Measurements from ENCODE around the gene EIF2B2. TPM values are rescaled to one million over a fixed set of nuclear protein-coding genes. Genes with fewer than 3 reads are reported as not detected.

The EIF2B2 gene
- total RNA-seq, 1 donor from 2014 or later: 34.8 TPM

GRCh38 chr14:74981833-74982232 lies 20.9 kb upstream of the EIF2B2 start:
- no peaks in the 10 kb centered on the region for H3K36me3 ChIP-seq
- intact Hi-C loops (cut with DNase I): no loop called here
- no peaks in the 10 kb centered on the region for H3K27me3 ChIP-seq
- no peak for ATAC-seq
- H3K4me1 ChIP-seq: peaks cover 6% of the 10 kb centered on the region
- no peak for DNase-seq
- no peak overlapping the region for H3K4me3 ChIP-seq
- H3K27ac ChIP-seq: no peak overlapping the region
- TF ChIP-seq, protein P1, sequence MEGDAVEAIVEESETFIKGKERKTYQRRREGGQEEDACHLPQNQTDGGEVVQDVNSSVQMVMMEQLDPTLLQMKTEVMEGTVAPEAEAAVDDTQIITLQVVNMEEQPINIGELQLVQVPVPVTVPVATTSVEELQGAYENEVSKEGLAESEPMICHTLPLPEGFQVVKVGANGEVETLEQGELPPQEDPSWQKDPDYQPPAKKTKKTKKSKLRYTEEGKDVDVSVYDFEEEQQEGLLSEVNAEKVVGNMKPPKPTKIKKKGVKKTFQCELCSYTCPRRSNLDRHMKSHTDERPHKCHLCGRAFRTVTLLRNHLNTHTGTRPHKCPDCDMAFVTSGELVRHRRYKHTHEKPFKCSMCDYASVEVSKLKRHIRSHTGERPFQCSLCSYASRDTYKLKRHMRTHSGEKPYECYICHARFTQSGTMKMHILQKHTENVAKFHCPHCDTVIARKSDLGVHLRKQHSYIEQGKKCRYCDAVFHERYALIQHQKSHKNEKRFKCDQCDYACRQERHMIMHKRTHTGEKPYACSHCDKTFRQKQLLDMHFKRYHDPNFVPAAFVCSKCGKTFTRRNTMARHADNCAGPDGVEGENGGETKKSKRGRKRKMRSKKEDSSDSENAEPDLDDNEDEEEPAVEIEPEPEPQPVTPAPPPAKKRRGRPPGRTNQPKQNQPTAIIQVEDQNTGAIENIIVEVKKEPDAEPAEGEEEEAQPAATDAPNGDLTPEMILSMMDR (IDR thresholded peaks at IDR 0.05): no peak
- no peaks in the 10 kb centered on the region for H3K9me3 ChIP-seq

- H3K4me3 ChIP-seq: no peak overlapping the region
- TF ChIP-seq, protein P1 (IDR thresholded peaks at IDR 0.05): no peak
- peaks cover 6% of the 10 kb centered on the region for H3K4me1 ChIP-seq
- no peaks in the 10 kb centered on the region for H3K9me3 ChIP-seq
- no peaks in the 10 kb centered on the region for H3K36me3 ChIP-seq
- no peak overlapping the region for H3K27ac ChIP-seq
- DNase-seq: no peak
- no peak for ATAC-seq
- intact Hi-C loops (cut with DNase I): no loop called here
- H3K27me3 ChIP-seq: no peaks in the 10 kb centered on the region
Measured at GRCh38 chr14:74982661-74983060, 20.1 kb upstream of the EIF2B2 start.

GRCh38 chr14:74983343-74983742 lies 19.4 kb upstream of the EIF2B2 start:
- no peak overlapping the region for H3K4me3 ChIP-seq
- no peaks in the 10 kb centered on the region for H3K36me3 ChIP-seq
- peaks cover 6% of the 10 kb centered on the region for H3K4me1 ChIP-seq
- intact Hi-C loops (cut with DNase I): no loop called here
- DNase-seq: no peak
- no peaks in the 10 kb centered on the region for H3K9me3 ChIP-seq
- no peaks in the 10 kb centered on the region for H3K27me3 ChIP-seq
- TF ChIP-seq, protein P1 (IDR thresholded peaks at IDR 0.05): no peak
- no peak for ATAC-seq
- H3K27ac ChIP-seq: no peak overlapping the region

- intact Hi-C loops (cut with DNase I): no loop called here
- TF ChIP-seq, protein P1 (IDR thresholded peaks at IDR 0.05): no peak
- H3K4me1 ChIP-seq: peaks cover 6% of the 10 kb centered on the region
Measured at GRCh38 chr14:74984236-74985027, 18.3 kb upstream of the EIF2B2 start.

DNA sequence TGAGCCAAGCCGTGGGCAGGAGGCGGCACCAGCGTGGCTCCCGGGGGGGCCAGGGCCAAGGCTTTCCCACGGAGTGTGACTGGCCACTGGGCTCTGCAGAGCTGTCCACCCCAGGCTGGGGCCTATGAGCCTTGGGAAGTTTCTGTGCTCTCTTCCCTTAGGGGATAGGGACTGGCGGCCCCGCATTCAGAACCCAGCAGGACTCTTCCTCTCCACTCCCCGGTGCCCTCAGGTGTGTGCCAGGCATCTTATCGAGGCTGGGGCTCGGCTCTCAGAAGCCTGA lies 17.8 kb upstream of the EIF2B2 start:
- Histone ChIP-seq H3K27ac (no peak overlapping the region), H3K27me3 (no peaks in the 10 kb centered on the region), H3K4me3 (no peak overlapping the region), H3K4me1 (peaks cover 6% of the 10 kb centered on the region), H3K9me3 (no peaks in the 10 kb centered on the region), H3K36me3 (no peaks in the 10 kb centered on the region)
- intact Hi-C loops (cut with DNase I): no loop called here
- TF ChIP-seq, protein P1 (IDR thresholded peaks at IDR 0.05): no peak
- DNase-seq (no peak), ATAC-seq (no peak)

More at GRCh38 chr14:74984236-74985027, 18.3 kb upstream of the EIF2B2 start:
- Histone ChIP-seq H3K27me3 (no peaks in the 10 kb centered on the region), H3K4me3 (no peak overlapping the region), H3K9me3 (no peaks in the 10 kb centered on the region), H3K36me3 (no peaks in the 10 kb centered on the region), H3K27ac (no peak overlapping the region)
- DNase-seq (no peak), ATAC-seq (no peak)

- no peaks in the 10 kb centered on the region for H3K36me3 ChIP-seq
- intact Hi-C loops (cut with DNase I): no loop called here
- TF ChIP-seq, protein P1 (IDR thresholded peaks at IDR 0.05): no peak
- DNase-seq: no peak
- ATAC-seq: no peak
- peaks cover 6% of the 10 kb centered on the region for H3K4me1 ChIP-seq
- H3K4me3 ChIP-seq: no peak overlapping the region
- no peaks in the 10 kb centered on the region for H3K27me3 ChIP-seq
- H3K27ac ChIP-seq: no peak overlapping the region
- H3K9me3 ChIP-seq: no peaks in the 10 kb centered on the region
Measured at GRCh38 chr14:74985806-74986205, 16.9 kb upstream of the EIF2B2 start.
